DOHH2 (cell line): ENCODE results near the gene NDRG3.

Experiments
- H3F3A ChIP-seq: fragments of 200-600 bp; sonication (generic), shearing (Covaris generic); 2 replicates; pipeline ENCODE4 v1.6.0; 2016; ENCODE audit warnings: antibody characterized with exemption, mild to moderate bottlenecking; ENCODE audit not compliant: control insufficient read depth, insufficient read depth
- H3K27ac ChIP-seq: fragments of 200-600 bp; sonication (generic); 2 replicates; pipeline ENCODE4 v1.5.1; 2014; ENCODE audit warnings: low read depth, mild to moderate bottlenecking, low read length, moderate library complexity
- H3K27me3 ChIP-seq: fragments of 200-600 bp; sonication (generic); 2 replicates; pipeline ENCODE4 v1.6.1; 2014; ENCODE audit warnings: mild to moderate bottlenecking, low read length, mixed read lengths; ENCODE audit not compliant: control insufficient read depth
- H3K36me3 ChIP-seq: fragments of 200-600 bp; sonication (generic); 2 replicates; pipeline ENCODE4 v1.6.1; 2014; ENCODE audit warnings: mild to moderate bottlenecking, low read length, moderate library complexity, mixed read lengths; ENCODE audit not compliant: control insufficient read depth
- H3K4me1 ChIP-seq: fragments of 200-600 bp; sonication (generic); 2 replicates; pipeline ENCODE4 v1.6.1; 2014; ENCODE audit warnings: mild to moderate bottlenecking, low read length, mixed read lengths; ENCODE audit not compliant: control insufficient read depth
- H3K4me2 ChIP-seq: fragments of 200-600 bp; sonication (generic); 2 replicates; pipeline ENCODE4 v1.6.0; 2014; ENCODE audit warnings: mild to moderate bottlenecking, low read length, moderate library complexity
- H3K4me3 ChIP-seq: fragments of 200-600 bp; sonication (generic); 2 replicates; pipeline ENCODE4 v1.5.1; 2014; ENCODE audit warnings: mild to moderate bottlenecking, low read length, mixed read lengths
- H3K79me2 ChIP-seq: fragments of 200-600 bp; sonication (generic); 2 replicates; pipeline ENCODE4 v1.6.1; 2014; ENCODE audit warnings: mild to moderate bottlenecking, low read length, mixed read lengths; ENCODE audit not compliant: control insufficient read depth
- H3K9me2 ChIP-seq: fragments of 200-600 bp; sonication (generic); replicated peaks from 2 replicates; pipeline ENCODE4 v1.6.1; 2014; ENCODE audit warnings: mild to moderate bottlenecking, low read length, mixed read lengths; ENCODE audit not compliant: control insufficient read depth
- H3K9me3 ChIP-seq: fragments of 200-600 bp; sonication (generic); 2 replicates; pipeline ENCODE4 v1.6.1; 2014; ENCODE audit warnings: antibody characterized with exemption, low read length, mixed read lengths; ENCODE audit not compliant: control insufficient read depth, insufficient read depth
- H4K20me1 ChIP-seq: fragments of 200-600 bp; sonication (generic); 2 replicates; pipeline ENCODE4 v1.6.0; 2014; ENCODE audit warnings: low read depth, mild to moderate bottlenecking, antibody characterized with exemption, low read length, moderate library complexity; ENCODE audit not compliant: control insufficient read depth, insufficient read depth
- EZH2phosphoT487 ChIP-seq: fragments of 200-600 bp; sonication (generic); IDR thresholded peaks from 2 replicates; pipeline ENCODE4 v1.6.1; 2017; ENCODE audit warnings: borderline replicate concordance, mild to moderate bottlenecking, antibody characterized with exemption, low read length, moderate library complexity, mixed read lengths
- TF ChIP-seq, protein P1 (sequence below): fragments of 200-600 bp; sonication (generic); IDR thresholded peaks from one replicate; pipeline ENCODE4 v1.5.1; 2014; ENCODE audit warnings: antibody characterized with exemption, mild to moderate bottlenecking, low read depth, low read length; ENCODE audit not compliant: poor library complexity, severe bottlenecking

The NDRG3 gene

DNA sequence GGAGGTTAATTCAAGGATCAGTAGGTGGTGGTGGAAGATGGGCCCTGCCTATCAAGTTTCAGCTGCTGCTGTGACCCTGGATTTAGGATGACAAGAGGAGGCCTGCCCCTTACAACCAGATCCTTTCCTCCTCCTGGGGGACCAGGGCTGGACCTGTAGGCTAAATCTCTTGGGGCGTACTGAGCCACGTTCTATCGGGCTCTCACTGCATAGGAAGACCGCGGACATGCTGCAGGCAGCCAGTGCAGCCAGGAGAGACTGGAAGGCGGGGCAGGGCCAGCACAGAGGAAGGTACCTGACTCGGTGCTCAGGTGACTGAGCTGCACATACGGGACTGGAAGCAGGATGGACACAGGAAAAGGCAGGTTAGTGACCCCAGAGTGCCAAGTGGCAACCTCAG lies 91.4 kb downstream of the NDRG3 start:
- H3K4me3 ChIP-seq, result no peak overlapping the region
- no peaks in the 10 kb centered on the region for H3F3A ChIP-seq
- H3K4me1 ChIP-seq, result no peaks in the 10 kb centered on the region
- no peaks in the 10 kb centered on the region for H3K27me3 ChIP-seq
- H3K9me2 ChIP-seq, result no peaks in the 10 kb centered on the region
- H3K4me2 ChIP-seq, result no peak overlapping the region
- no peaks in the 10 kb centered on the region for H4K20me1 ChIP-seq
- no peaks in the 10 kb centered on the region for H3K79me2 ChIP-seq
- no peak overlapping the region for H3K27ac ChIP-seq
- no peaks in the 10 kb centered on the region for H3K36me3 ChIP-seq
- H3K9me3 ChIP-seq, result no peaks in the 10 kb centered on the region
- TF ChIP-seq, protein P1, sequence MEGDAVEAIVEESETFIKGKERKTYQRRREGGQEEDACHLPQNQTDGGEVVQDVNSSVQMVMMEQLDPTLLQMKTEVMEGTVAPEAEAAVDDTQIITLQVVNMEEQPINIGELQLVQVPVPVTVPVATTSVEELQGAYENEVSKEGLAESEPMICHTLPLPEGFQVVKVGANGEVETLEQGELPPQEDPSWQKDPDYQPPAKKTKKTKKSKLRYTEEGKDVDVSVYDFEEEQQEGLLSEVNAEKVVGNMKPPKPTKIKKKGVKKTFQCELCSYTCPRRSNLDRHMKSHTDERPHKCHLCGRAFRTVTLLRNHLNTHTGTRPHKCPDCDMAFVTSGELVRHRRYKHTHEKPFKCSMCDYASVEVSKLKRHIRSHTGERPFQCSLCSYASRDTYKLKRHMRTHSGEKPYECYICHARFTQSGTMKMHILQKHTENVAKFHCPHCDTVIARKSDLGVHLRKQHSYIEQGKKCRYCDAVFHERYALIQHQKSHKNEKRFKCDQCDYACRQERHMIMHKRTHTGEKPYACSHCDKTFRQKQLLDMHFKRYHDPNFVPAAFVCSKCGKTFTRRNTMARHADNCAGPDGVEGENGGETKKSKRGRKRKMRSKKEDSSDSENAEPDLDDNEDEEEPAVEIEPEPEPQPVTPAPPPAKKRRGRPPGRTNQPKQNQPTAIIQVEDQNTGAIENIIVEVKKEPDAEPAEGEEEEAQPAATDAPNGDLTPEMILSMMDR, result no peak
- TF ChIP-seq EZH2phosphoT487, result no peak

DNA sequence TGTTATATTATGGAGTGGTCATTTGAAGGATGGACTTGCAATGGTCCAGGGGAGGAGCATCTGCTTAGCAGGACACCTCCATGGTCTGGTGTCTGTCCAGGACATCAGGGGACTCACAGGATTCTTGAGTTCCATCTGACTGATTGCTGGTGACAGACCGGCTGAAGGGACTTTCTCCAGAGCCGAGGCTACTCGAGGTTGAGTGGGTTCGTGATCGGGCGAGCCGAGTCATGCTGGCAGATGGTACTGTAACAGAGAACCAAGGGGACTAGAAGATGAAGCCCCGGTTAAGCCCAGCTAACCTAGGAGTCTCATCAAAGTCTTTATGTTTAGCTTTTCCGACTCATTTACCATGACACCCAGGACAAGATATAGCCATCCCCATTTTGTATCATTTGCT lies 92.4 kb downstream of the NDRG3 start:
- Histone ChIP-seq H3K79me2 (no peaks in the 10 kb centered on the region), H3K9me2 (no peaks in the 10 kb centered on the region), H3F3A (no peaks in the 10 kb centered on the region), H4K20me1 (no peaks in the 10 kb centered on the region), H3K27me3 (no peaks in the 10 kb centered on the region), H3K27ac (no peak overlapping the region), H3K4me3 (no peak overlapping the region), H3K4me2 (no peak overlapping the region), H3K4me1 (no peaks in the 10 kb centered on the region), H3K9me3 (no peaks in the 10 kb centered on the region), H3K36me3 (no peaks in the 10 kb centered on the region)
- TF ChIP-seq EZH2phosphoT487, result no peak
- TF ChIP-seq, protein P1, result no peak

DNA sequence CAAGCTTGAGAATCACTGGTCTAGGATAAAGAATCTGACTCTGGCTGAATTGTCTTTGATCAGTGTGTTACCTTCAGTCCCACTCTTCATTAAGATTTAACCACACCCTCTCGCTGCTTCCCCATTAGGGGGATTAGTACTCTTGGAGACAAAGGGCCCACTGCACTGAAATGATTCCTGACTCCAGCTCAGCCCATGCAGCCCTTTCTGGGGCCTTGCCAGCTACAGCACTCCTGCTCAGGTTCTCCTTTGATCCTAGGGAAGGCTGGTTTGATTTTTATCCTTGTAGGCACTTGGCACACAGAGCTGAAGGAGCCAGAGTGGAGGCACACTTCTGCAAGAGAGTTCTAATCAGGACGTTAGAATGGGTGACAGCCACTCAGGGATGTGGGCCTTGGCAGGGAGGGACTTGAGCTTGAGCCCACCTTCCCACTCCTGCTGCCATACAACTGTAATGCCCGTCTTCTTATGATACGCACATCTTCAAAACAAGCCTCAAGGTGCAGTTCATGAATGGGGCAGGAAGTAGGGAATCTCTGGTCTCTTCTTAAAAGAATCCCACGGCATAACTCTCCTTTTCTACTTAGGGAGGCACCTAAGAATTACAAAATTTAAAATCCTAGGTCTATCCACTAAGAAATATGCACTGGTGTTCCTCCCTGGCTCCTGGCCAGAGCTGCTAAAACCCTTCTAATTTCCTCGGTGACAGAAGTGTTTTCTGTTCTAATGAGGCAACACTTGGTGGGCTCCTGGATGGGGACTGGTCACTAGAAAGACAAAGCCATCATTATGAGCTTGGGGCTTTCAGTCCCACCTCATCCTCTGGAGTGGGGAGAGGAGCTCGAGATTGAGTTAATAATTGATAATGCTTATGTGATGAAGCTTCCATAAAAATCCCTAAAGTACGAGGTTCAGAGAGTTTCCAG lies 98.4 kb downstream of the NDRG3 start:
- H3K79me2 ChIP-seq, result no peaks in the 10 kb centered on the region
- H3K27me3 ChIP-seq, result no peaks in the 10 kb centered on the region
- no peak overlapping the region for H3K4me3 ChIP-seq
- H3K4me2 ChIP-seq, result no peak overlapping the region
- no peaks in the 10 kb centered on the region for H4K20me1 ChIP-seq
- no peaks in the 10 kb centered on the region for H3K9me2 ChIP-seq
- H3K4me1 ChIP-seq, result peaks cover 12% of the 10 kb centered on the region
- no peaks in the 10 kb centered on the region for H3K36me3 ChIP-seq
- no peak overlapping the region for H3K27ac ChIP-seq
- TF ChIP-seq EZH2phosphoT487, result no peak
- no peaks in the 10 kb centered on the region for H3F3A ChIP-seq
- H3K9me3 ChIP-seq, result no peaks in the 10 kb centered on the region

DNA sequence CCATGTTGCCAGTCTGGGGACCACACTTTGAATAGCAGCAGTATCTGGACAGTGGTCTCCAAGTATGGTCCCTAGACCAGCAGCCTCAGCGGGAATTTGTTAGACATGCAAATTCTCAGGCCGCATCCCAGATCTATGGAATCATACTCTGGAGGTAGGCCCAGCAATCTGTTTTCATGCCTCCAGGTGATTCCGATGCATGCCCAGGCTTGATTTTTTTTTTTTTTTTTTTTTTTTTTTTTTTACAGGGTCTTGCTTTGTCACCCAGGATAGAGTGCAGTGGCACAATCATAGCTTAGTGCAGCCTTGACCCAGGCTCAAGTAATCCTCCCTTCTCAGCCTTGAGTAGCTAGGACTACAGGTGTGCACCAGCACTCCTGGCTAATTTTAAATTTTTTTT lies 99.2 kb downstream of the NDRG3 start:
- Histone ChIP-seq H3K27ac (no peak overlapping the region), H3K36me3 (no peaks in the 10 kb centered on the region), H3K4me3 (no peak overlapping the region), H4K20me1 (no peaks in the 10 kb centered on the region), H3K9me3 (no peaks in the 10 kb centered on the region), H3K79me2 (no peaks in the 10 kb centered on the region), H3K27me3 (no peaks in the 10 kb centered on the region), H3K9me2 (no peaks in the 10 kb centered on the region), H3F3A (no peaks in the 10 kb centered on the region), H3K4me2 (no peak overlapping the region), H3K4me1 (peaks cover 12% of the 10 kb centered on the region)
- TF ChIP-seq, protein P1, result no peak
- TF ChIP-seq EZH2phosphoT487, result no peak
